IPS DF 4.7 (cell line): Measurements from ENCODE around the gene SLC35E3.

Source experiments
- DNase-seq: peaks from one replicate; pipeline ENCODE4 v3.0.0-alpha.2; 2013; ENCODE audit warnings: low spot score; ENCODE audit errors: extremely low read depth

The SLC35E3 gene

DNA sequence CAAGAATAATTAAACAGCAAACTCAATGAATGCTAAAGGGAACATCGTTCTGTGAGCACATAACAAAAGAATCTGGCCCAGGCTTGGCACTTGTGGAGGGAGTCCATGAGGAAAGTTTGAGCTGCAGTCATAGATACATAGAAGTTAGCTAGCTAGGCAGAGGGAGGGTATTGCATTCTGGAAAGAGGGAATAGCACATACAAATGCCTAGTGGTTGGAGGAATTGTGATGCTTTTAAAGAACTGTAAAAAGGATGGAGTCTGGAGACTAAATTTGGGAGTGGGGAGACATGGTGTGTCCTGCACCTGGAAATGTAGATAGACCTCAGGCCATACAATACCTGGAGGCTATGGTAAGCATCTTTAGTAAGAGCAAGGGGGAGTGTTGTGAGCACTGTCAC, 24.0 kb downstream of the SLC35E3 start:
- DNase-seq, result no peak

- DNase-seq, result no peak
Observed at GRCh38 chr12:68771223-68771925, 25.4 kb downstream of the SLC35E3 start.

DNA sequence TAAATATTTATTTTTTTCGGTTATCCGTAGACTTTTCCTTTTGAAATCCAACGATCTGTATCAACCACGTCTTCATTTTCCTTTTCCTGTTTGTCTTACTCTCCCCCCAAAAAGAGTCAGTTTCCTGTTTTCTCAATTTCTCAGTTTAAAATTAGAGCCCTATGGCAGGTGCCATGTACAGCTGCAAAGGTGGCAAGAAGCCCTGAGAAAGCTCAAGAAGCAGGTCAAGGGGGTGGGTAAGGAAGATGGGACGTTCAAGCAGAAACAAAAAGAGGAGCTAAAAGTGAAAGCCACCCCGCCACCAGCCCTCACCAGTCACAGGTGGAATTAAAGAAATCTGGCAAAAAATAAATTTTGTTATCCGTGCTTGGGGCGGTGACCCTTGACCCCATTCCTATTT, 26.7 kb downstream of the SLC35E3 start:
- DNase-seq, result no peak

DNA sequence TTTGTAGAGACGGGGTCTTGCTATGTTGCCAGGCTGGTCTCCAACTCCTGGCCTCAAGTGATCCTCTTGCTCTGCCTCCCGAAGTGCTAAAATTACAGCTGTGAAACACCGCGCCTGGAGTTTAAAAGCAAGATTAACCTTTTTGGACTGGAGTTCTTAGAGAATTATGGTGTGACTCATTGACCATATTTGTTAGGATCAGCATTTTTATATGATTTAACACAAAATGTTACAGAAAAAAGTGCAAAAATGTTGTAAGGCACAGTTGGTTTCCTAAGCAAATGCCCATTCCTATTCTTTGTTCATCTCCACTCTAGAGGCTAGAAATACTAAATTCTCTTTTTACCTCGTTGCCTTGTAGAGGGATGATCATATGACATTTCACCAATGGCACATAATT, 27.6 kb downstream of the SLC35E3 start:
- DNase-seq, result no peak

GRCh38 chr12:68775121-68775630, 29.2 kb downstream of the SLC35E3 start:
- DNase-seq, result no peak

GRCh38 chr12:68776976-68777610, 31.1 kb downstream of the SLC35E3 start:
- no peak for DNase-seq

GRCh38 chr12:68779280-68779679, 33.3 kb downstream of the SLC35E3 start:
- DNase-seq, result no peak

DNA sequence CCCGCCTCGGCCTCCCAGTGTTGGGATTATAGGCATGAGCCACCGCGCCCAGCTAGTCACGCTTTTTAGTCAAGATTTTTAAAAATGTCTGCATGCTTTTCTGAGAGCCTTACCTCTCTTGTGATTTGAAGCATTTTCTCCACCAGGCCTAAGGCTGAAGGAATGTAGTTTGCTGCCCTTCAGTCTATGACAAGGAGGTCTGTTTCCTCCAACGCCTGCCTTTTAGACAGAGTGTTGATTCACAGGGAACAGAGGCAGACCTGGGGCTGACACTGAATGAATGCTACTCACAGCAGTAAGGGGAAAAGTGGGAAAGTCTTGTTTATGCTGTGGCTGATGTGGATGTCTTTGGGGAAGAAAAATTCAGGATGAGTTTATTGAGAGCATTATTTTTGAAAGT, 34.8 kb downstream of the SLC35E3 start:
- DNase-seq, result no peak

DNA sequence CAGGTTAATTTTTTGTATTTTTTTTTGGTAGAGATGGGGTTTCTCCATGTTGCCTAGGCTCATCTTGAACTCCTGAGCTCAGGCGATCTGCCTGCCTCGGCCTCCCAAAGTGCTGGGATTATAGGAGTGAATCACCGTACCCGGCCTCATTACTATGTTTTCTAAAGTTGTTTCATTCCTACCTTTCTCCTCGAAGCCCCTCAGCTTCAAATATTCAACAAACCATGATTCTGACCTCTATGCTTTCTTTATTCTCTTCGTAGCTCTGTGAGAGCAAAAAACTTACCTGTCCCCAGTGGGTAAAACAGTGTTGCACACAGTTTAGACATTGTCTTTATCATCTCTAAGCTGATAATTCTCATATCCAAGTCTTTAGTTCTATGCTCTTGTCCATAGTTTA, 35.8 kb downstream of the SLC35E3 start:
- DNase-seq, result no peak

GRCh38 chr12:68784015-68784414, 38.0 kb downstream of the SLC35E3 start:
- DNase-seq, result no peak

DNA sequence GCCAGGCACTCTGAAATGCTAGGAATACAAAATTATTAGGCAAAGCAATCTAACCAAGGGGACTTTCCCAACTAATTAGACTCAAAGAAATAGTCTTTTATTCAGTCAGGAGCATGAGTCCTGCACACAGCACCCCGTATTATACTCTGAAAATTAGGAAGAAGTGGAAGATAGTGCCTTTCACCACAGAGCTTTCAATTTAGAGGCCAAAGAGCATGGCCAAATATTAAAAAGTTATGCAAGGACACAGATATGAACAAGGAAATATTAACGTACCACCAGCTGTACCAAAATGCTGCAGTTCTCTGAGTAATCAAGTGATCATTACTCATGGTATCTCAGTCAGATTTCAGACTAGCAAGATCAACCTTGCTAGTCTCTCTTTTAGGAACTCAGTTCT, 39.4 kb downstream of the SLC35E3 start:
- no peak for DNase-seq

GRCh38 chr12:68785823-68786222, 39.8 kb downstream of the SLC35E3 start:
- DNase-seq, result no peak

GRCh38 chr12:68786929-68787328, 41.0 kb downstream of the SLC35E3 start:
- DNase-seq, result no peak

DNA sequence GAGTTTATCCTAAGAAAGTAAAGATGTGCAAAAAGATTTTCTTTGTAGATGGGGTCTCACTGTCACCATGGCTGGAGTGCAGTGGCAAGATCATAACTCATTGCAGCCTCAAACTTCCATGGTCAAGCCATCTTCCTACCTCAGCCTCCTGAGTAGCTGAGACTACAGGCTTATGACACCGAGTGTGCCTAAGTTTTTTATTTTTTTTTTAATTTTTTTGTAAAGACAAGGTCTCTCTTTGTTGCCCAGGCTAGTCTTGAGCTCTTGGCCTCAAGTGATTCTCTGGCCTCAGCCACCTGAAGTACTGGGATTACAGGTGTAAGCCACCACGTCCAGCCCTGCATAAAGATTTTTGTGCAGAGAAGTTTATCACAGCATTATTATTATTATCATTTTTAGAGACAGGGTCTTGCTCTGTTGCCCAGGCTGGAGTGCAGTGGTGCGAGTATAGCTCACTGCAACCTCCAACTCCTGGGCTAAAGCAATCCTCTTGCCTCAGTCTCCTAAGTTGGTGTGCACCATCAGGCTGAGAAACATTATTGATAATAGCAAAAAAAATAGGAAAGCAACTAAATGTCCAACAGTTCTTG, 42.7 kb downstream of the SLC35E3 start:
- DNase-seq, result no peak

GRCh38 chr12:68789144-68789878, 43.3 kb downstream of the SLC35E3 start:
- no peak for DNase-seq

DNA sequence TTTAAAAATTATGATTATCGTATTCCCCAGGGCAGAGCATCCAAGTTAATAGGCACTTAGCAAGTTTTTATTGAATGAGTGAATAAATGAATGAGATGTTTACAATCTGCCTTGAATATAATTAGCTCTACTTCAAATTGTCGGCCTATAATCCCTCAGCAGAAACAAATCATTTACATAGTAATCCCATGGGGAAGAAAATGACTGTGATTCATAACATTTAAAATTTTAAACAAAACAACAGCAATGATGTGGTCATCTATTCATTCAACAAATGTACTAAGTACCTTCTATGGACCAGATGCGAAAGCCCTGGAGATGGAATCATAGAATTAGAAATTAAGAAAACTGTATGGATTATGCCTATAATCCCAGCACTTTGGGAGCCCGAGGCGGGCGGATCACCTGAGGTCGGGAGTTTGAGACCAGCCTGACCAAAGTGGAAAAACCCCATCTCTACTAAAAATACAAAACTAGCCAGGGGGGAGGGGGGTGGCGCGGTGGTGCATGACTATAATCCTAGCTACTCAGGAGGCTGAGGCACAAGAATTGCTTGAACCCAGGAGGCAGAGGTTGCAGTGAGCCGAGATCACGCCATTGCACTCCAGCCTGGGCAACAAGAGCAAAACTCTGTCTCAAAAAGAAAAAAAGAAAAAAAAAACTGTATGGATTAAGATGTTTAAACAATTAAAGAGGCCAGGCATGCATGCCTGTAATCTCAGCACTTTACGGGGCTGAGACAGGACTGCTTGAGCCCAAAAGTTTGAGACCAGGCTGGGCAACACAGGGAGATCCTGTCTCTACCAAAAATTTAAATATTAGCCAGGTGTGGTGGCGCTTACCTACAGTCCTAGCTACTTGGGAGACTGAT, 44.3 kb downstream of the SLC35E3 start:
- no peak for DNase-seq

- no peak for DNase-seq
Observed at GRCh38 chr12:68790952-68791234, 44.9 kb downstream of the SLC35E3 start.

DNA sequence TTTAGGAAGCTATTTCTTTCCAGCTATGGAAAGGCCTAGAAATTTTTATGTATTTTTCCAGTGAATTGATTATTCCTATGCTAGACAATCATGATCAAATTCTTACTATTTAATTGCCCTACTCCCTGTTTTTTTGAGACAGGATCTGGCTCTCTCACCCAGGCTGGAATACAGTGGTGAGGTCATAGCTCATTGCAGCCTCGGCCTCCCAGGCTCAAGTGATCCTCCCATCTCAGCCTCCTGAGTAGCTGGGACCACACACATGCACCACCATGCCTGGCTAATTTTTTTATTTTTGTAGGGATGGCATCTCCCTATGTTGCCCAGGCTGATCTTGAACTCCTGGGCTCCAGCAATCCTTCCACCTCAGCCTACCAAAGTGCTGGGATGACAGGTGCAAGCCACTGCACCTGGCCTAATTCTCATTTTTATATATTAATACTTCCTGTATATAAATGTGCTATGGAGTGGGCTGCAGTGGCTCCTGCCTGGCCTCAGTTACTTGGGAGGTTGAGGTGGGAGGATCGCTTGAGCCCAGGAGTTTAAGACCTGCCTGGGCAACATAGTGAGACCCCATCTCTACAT, 46.0 kb downstream of the SLC35E3 start:
- DNase-seq, result no peak

DNA sequence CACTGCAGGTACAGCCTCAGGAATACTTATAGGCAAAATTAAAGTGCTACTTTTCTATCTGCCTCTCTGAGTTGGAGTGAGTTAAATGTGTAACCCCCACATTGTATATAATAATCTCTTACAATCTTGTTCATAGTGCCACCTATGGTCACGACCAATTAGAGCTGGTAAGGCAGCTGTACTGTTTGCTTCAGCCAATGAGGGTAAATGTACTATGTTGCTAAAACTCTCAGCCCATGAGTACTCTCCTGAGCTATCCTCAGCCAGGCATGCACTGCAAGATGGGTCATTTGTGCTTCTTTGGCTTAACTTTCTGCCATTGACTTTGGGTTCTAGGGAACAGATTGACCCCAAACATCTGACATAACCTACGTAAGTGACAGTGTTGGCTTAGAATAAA, 47.0 kb downstream of the SLC35E3 start:
- no peak for DNase-seq

DNA sequence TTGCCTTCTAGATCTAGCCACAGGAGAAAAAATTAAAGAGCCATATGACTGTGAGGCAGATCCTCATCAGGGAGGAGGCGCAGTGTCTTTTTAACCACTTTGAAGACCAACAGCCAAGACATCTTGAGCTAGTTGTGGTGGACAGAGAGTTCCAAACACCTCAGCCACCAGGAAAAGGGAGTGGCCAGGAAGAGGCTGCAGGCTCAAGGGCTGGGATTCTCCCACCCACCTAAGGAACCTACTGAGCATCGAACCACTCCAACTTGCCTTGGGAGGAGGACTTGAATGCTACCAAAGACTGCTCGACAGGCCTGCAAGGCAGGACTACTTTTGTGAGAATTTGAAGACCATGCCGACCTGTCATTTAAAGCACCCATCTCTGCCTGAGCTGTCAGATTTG, 47.5 kb downstream of the SLC35E3 start:
- DNase-seq, result no peak
